Mucosa of descending colon (tissue), 3 donors: Measurements from ENCODE around the gene RUVBL1. TPM values are rescaled to one million over a fixed set of nuclear protein-coding genes. Genes with fewer than 3 reads are reported as not detected.

Experiments
- ATAC-seq: fragments of 200-7000 bp; cut with Tn5 transposase; one replicate; pipeline ENCODE4 v1.9.1; 2020; ENCODE audit warnings: mild to moderate bottlenecking, moderate library complexity
- DNase-seq, 3 donors: peaks; one replicate each; pipeline ENCODE4 v3.0.0-alpha.2; 2020
- H3K36me3 ChIP-seq: fragments of 200-600 bp; one replicate; pipeline ENCODE4 v1.8.0; 2021; ENCODE audit warnings: low read depth, mild to moderate bottlenecking
- H3K4me1 ChIP-seq: fragments of 200-600 bp; one replicate; pipeline ENCODE4 v1.8.0; 2021; ENCODE audit warnings: low read depth, mild to moderate bottlenecking
- H3K4me3 ChIP-seq: fragments of 200-600 bp; one replicate; pipeline ENCODE4 v1.8.0; 2021; ENCODE audit warnings: mild to moderate bottlenecking
- H3K9me3 ChIP-seq: fragments of 200-600 bp; one replicate; pipeline ENCODE4 v1.8.0; 2021; ENCODE audit warnings: mild to moderate bottlenecking
- CTCF ChIP-seq: fragments of 200-600 bp; IDR thresholded peaks from one replicate; pipeline ENCODE4 v1.8.0; 2022; ENCODE audit warnings: antibody characterized with exemption, mild to moderate bottlenecking
- intact Hi-C, 2 donors: fragments of 100-400 bp; cut with DNase I in 1 of 2; cut with micrococcal nuclease in 1 of 2; formaldehyde crosslinking; loops; one replicate each; pipeline versions ENCODE4 v1.11.0 to v1.11.1; 2022; cut with DNase I, micrococcal nuclease
- total RNA-seq, 3 donors: library from RNA; stranded (reverse); fragmentation: NEBNext Ultra II Directional in 2 of 3; extraction: Animal tissue kit (Norgen Biotek cat#: 25700) in 2 of 3; gene quantifications; one replicate each; pipeline versions ENCODE4 v1.2.1 to v1.2.4, GENCODE V29; 2021 to 2023
- donor health status: DM: no; HTN: no; CAD: no; lungs with moderate emphysema.
- donor health status: DM: no; HTN: no; CAD: no.
- donor health status: DM: no; HTN: yes; CAD: no.

The RUVBL1 gene
- total RNA-seq, 3 donors from 2014 or later, result 12.1 to 19.0 (median 15.6) TPM

- intact Hi-C loops, result no loop called here
- DNase-seq, result no peak
- TF ChIP-seq CTCF, result no peak
- no peaks in the 10 kb centered on the region for H3K4me1 ChIP-seq
- H3K4me3 ChIP-seq, result no peak overlapping the region
- no peaks in the 10 kb centered on the region for H3K36me3 ChIP-seq
- H3K9me3 ChIP-seq, result no peaks in the 10 kb centered on the region
- ATAC-seq, result peak; percentile 61
Observed at GRCh38 chr3:128112357-128112968, 11.1 kb downstream of the RUVBL1 start.

GRCh38 chr3:128111147-128111546 is 12.5 kb downstream of the RUVBL1 start:
- intact Hi-C loops, result no loop called here
- no peak for DNase-seq
- no peak for ATAC-seq
- no peak for TF ChIP-seq CTCF
- Histone ChIP-seq H3K9me3 (no peaks in the 10 kb centered on the region), H3K36me3 (no peaks in the 10 kb centered on the region), H3K4me3 (no peak overlapping the region), H3K4me1 (no peaks in the 10 kb centered on the region)

- intact Hi-C loops, result no loop called here
- no peak overlapping the region for H3K4me3 ChIP-seq
- no peaks in the 10 kb centered on the region for H3K9me3 ChIP-seq
- H3K36me3 ChIP-seq, result no peaks in the 10 kb centered on the region
- ATAC-seq (no peak), DNase-seq (no peak)
- H3K4me1 ChIP-seq, result no peaks in the 10 kb centered on the region
- TF ChIP-seq CTCF, result no peak
Observed at GRCh38 chr3:128107834-128108233, 15.8 kb downstream of the RUVBL1 start.

GRCh38 chr3:128103136-128103676 is 20.4 kb downstream of the RUVBL1 start:
- Histone ChIP-seq H3K36me3 (peaks cover 3% of the 10 kb centered on the region), H3K4me3 (no peak overlapping the region), H3K4me1 (peaks cover 5% of the 10 kb centered on the region), H3K9me3 (no peaks in the 10 kb centered on the region)
- DNase-seq (no peak), ATAC-seq (no peak)
- intact Hi-C loops, result no loop called here
- TF ChIP-seq CTCF, result no peak

- Histone ChIP-seq H3K4me1 (peaks cover 8% of the 10 kb centered on the region), H3K4me3 (no peak overlapping the region), H3K9me3 (no peaks in the 10 kb centered on the region), H3K36me3 (peaks cover 3% of the 10 kb centered on the region)
- DNase-seq (no peak), ATAC-seq (no peak)
- no peak for TF ChIP-seq CTCF
- intact Hi-C loops, result no loop called here
Observed at GRCh38 chr3:128100638-128101037, 23.0 kb downstream of the RUVBL1 start.
